ENCODE data around the gene TREM1. TPM values are rescaled to one million over a fixed set of nuclear protein-coding genes. Genes with fewer than 3 reads are reported as not detected.

Gene TREM1
- total RNA-seq, 2 donors from 2014 or later, result not detected

GRCh38 chr6:41236276-41236675, 50.2 kb downstream of the TREM1 start:
- WGBS, 2 donors, result 82 to 85% methylated on average over 4 of the region's 4 CpGs
- intact Hi-C loops (cut with DNase I), result no loop called here

GRCh38 chr6:41232667-41233066, 53.8 kb downstream of the TREM1 start:
- no peaks in the 10 kb centered on the region for H3K27me3 ChIP-seq
- DNase-seq (no peak), ATAC-seq (no peak)
- no peak for TF ChIP-seq POLR2A (IDR thresholded peaks at IDR 0.05)
- no peak for TF ChIP-seq CTCF (IDR thresholded peaks at IDR 0.05)
- no peaks in the 10 kb centered on the region for H3K4me1 ChIP-seq
- H3K4me3 ChIP-seq, result no peak overlapping the region
- H3K27ac ChIP-seq, result no peak overlapping the region
- no peaks in the 10 kb centered on the region for H3K36me3 ChIP-seq (replicated peaks in 1 of 2; ENCODE audit: insufficient read depth in 1 of 2, low read depth in 2 of 2)
- 71 to 77% methylated on average over 6 of the region's 6 CpGs for WGBS, 2 donors
- H3K9me3 ChIP-seq, result no peaks in the 10 kb centered on the region
- intact Hi-C loops (cut with DNase I), result no loop called here

More at GRCh38 chr6:41236276-41236675, 50.2 kb downstream of the TREM1 start:
- no peaks in the 10 kb centered on the region for H3K4me1 ChIP-seq
- H3K27me3 ChIP-seq, result peaks cover 0 to 4% of the 10 kb centered on the region in 2 donors
- H3K9me3 ChIP-seq, result no peaks in the 10 kb centered on the region
- no peak for TF ChIP-seq CTCF (IDR thresholded peaks at IDR 0.05)
- no peak for TF ChIP-seq POLR2A (IDR thresholded peaks at IDR 0.05)
- H3K36me3 ChIP-seq (replicated peaks in 1 of 2; ENCODE audit: insufficient read depth in 1 of 2, low read depth in 2 of 2), result no peaks in the 10 kb centered on the region
- no peak overlapping the region for H3K4me3 ChIP-seq
- ATAC-seq, result no peak
- DNase-seq, result no peak
- H3K27ac ChIP-seq, result no peak overlapping the region

- intact Hi-C loops (cut with DNase I), result no loop called here
- WGBS, 2 donors, result 56 to 63% methylated on average over 5 of the region's 5 CpGs
- no peak for ATAC-seq
Observed at GRCh38 chr6:41231246-41231645, 55.2 kb downstream of the TREM1 start.

GRCh38 chr6:41229721-41230120, 56.8 kb downstream of the TREM1 start:
- DNase-seq (no peak), ATAC-seq (no peak)
- Histone ChIP-seq H3K27ac (no peak overlapping the region), H3K4me3 (no peak overlapping the region), H3K9me3 (no peaks in the 10 kb centered on the region), H3K27me3 (no peaks in the 10 kb centered on the region), H3K4me1 (no peaks in the 10 kb centered on the region), H3K36me3 (replicated peaks in 1 of 2; ENCODE audit: insufficient read depth in 1 of 2, low read depth in 2 of 2) (no peaks in the 10 kb centered on the region)
- no peak for TF ChIP-seq CTCF (IDR thresholded peaks at IDR 0.05)
- intact Hi-C loops (cut with DNase I), result no loop called here
- WGBS, 2 donors, result 76 to 100% methylated on average over 2 to 4 of the region's 4 CpGs

More at GRCh38 chr6:41231246-41231645, 55.2 kb downstream of the TREM1 start:
- DNase-seq, result no peak
- Histone ChIP-seq H3K36me3 (replicated peaks in 1 of 2; ENCODE audit: insufficient read depth in 1 of 2, low read depth in 2 of 2) (no peaks in the 10 kb centered on the region), H3K27me3 (no peaks in the 10 kb centered on the region), H3K9me3 (no peaks in the 10 kb centered on the region), H3K4me1 (no peaks in the 10 kb centered on the region), H3K27ac (no peak overlapping the region), H3K4me3 (no peak overlapping the region)
- no peak for TF ChIP-seq POLR2A (IDR thresholded peaks at IDR 0.05)
- TF ChIP-seq CTCF (IDR thresholded peaks at IDR 0.05), result no peak

- H3K27me3 ChIP-seq, result no peaks in the 10 kb centered on the region
- 43 to 47% methylated on average over 3 to 5 of the region's 5 CpGs for WGBS, 2 donors
- TF ChIP-seq POLR2A (IDR thresholded peaks at IDR 0.05) (no peak), CTCF (IDR thresholded peaks at IDR 0.05) (no peak)
- H3K4me1 ChIP-seq, result no peaks in the 10 kb centered on the region
- H3K36me3 ChIP-seq (replicated peaks in 1 of 2; ENCODE audit: insufficient read depth in 1 of 2, low read depth in 2 of 2), result no peaks in the 10 kb centered on the region
- H3K27ac ChIP-seq, result no peak overlapping the region
- H3K4me3 ChIP-seq, result no peak overlapping the region
- no peaks in the 10 kb centered on the region for H3K9me3 ChIP-seq
- ATAC-seq, result no peak
- intact Hi-C loops (cut with DNase I), result no loop called here
- DNase-seq, result no peak
Observed at GRCh38 chr6:41228616-41229015, 57.9 kb downstream of the TREM1 start.
